Skeletal muscle tissue (tissue), 4 donors: ENCODE data around the gene EPOP. TPM values are rescaled to one million over a fixed set of nuclear protein-coding genes. Genes with fewer than 3 reads are reported as not detected.

ENCODE experiments used
- H3K27ac ChIP-seq: one replicate; pipeline ENCODE4 v1.7.0; 2013; ENCODE audit warnings: mild to moderate bottlenecking, low read depth, low read length, inconsistent platforms
- H3K27me3 ChIP-seq, 3 donors: one replicate each; pipeline ENCODE4 v1.7.0; 2013; ENCODE audit warnings: low read length in 3 of 3; ENCODE audit not compliant: control insufficient read depth in 3 of 3, insufficient read depth in 3 of 3
- H3K36me3 ChIP-seq, 3 donors: one replicate each; pipeline ENCODE4 v1.7.0; 2013; ENCODE audit warnings: low read length in 3 of 3; ENCODE audit not compliant: control insufficient read depth in 3 of 3, insufficient read depth in 3 of 3
- H3K4me1 ChIP-seq, 3 donors: one replicate each; pipeline ENCODE4 v1.7.0; 2013; ENCODE audit warnings: low read length in 3 of 3, mild to moderate bottlenecking in 3 of 3; ENCODE audit not compliant: control insufficient read depth in 3 of 3, insufficient read depth in 3 of 3
- H3K4me3 ChIP-seq, 3 donors: one replicate each; pipeline ENCODE4 v1.7.0; 2013; ENCODE audit warnings: low read length in 3 of 3
- H3K9ac ChIP-seq, 3 donors: one replicate each; pipeline ENCODE4 v1.7.0; 2013; ENCODE audit warnings: low read length in 3 of 3, mild to moderate bottlenecking in 3 of 3, moderate library complexity in 2 of 3, low read depth in 1 of 3
- H3K9me3 ChIP-seq, 3 donors: one replicate each; pipeline ENCODE4 v1.7.0; 2013; ENCODE audit warnings: low read length in 3 of 3; ENCODE audit not compliant: control insufficient read depth in 3 of 3
- total RNA-seq: library from RNA; depleted of rRNA; stranded (reverse); fragments of >200 nt; gene quantifications from one replicate; pipeline ENCODE4 v1.2.3, GENCODE V29; 2014
- donor health status: Osteomylitis.

The EPOP gene
- total RNA-seq, 1 donor from 2014 or later = 0.52 TPM

DNA sequence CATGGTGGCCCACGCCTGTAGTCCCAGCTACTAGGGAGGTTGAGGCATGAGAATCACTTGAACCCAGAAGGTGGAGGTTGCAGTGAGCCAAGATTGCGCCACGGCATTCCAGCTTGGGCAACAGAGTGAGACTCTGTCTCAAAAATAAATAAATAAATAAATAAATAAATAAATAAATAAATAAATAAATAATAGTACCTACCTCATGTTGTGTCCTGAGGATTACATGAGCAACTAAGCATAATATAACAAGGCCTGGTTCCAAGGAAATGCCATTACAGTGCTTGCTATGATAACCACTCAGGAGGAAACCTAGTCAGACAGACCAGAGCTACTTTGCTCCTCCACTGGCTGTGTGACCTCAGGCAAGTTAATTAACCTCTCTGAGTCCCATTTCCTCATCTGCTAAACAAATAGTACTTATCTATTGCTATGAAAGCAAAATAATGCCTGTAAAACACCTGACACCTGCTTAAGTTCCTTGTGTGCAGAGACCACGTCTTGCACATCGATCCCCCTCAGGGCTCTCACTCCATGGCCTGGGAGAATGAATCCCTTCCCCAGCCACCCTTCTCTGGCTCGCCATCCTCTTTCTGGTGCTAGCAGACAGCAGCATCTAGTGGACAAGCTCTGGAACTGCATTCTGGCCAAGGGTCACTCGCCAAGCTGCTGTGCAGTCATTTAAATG lies 7.5 kb downstream of the EPOP start:
- Histone ChIP-seq H3K9ac (no peak overlapping the region), H3K36me3 (no peaks in the 10 kb centered on the region), H3K27me3 (peaks cover 31 to 46% (median 38%) of the 10 kb centered on the region in 3 donors), H3K4me1 (no peaks in the 10 kb centered on the region), H3K9me3 (no peaks in the 10 kb centered on the region), H3K4me3 (no peak overlapping the region), H3K27ac (no peak overlapping the region)

- Histone ChIP-seq H3K9me3 (no peaks in the 10 kb centered on the region), H3K27ac (no peak overlapping the region), H3K27me3 (peaks cover 7 to 26% (median 21%) of the 10 kb centered on the region in 3 donors), H3K9ac (no peak overlapping the region), H3K4me3 (no peak overlapping the region), H3K36me3 (no peaks in the 10 kb centered on the region), H3K4me1 (peaks cover 0 to 3% (median 0%) of the 10 kb centered on the region in 3 donors)
Observed at GRCh38 chr17:38663964-38664644, 10.7 kb downstream of the EPOP start.

DNA sequence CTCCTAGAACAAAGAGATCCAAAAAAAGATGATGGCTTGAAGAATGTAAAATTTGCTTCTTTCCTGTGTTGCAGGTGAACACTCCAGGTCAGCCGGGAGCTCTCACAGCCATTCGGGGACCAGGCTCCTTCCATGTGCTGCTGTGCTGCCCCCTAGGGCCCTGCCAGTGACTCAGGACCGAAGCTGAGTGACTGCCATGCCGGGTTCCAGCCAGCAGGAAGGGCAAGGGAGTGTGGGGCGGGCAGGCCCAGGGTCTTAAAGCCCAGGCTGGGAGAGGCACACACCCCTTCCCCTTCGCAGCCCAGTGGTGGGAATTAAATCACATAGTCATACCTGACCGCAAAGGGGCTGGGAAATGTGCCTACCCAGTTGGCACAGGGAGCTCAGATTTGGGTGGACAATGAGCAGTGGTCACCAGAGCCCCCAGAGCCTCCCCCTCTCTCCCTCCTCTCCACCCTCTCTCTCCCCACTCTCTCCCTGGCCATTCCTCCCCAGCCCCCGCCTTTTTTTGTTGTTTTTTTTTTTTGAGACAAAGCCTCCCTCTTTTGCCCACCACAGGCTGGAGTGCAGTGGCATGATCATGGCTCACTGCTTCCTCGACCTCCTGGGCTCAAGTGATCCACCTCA lies 11.5 kb downstream of the EPOP start:
- Histone ChIP-seq H3K9me3 (no peaks in the 10 kb centered on the region), H3K4me3 (no peak overlapping the region), H3K27ac (no peak overlapping the region), H3K9ac (no peak overlapping the region), H3K36me3 (no peaks in the 10 kb centered on the region), H3K4me1 (peaks cover 0 to 3% (median 0%) of the 10 kb centered on the region in 3 donors), H3K27me3 (peaks cover 13 to 28% (median 23%) of the 10 kb centered on the region in 3 donors)

DNA sequence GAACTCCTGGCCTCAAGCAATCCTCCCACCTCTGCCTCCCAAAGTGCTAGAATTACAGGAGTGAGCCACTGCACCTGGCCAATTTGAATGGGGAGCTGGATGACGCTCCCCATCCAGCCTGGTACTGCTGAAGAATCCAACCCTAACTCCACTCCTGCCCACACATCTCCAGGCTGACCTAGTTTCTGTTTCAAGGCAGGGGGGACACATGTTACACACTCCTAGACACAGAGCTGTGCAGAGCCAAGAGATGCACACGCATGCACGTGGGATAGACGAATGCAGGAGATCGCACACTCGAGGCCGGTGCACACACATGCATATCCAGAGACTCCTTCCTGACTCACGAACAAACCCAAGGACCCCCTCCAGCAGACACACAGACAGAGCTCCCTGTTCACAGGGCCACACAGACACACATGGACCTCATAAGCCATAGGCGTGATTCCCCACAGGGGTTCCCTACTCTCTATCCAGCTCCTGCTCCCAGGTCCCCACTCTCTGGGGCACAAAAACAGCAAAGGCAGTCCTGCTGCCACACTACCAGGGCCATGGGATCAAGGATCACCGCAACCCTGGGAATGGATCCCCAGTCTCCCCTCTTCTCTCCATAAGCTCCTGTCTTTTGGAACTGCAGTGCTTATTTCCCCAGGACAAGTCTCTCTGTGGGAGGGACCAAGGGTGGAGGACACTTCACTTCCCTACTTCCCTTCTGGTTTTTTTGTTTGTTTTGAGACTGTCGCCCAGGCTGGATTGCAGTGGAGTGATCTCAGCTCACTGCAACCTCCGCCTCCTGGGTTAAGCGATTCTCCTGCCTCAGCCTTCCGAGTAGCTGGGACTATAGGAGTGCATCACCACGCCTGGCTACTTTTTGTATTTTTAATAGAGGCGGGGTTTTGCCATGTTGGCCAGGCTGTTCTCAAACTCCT lies 14.4 kb downstream of the EPOP start:
- no peak overlapping the region for H3K4me3 ChIP-seq
- H3K36me3 ChIP-seq = no peaks in the 10 kb centered on the region
- no peak overlapping the region for H3K9ac ChIP-seq
- H3K27ac ChIP-seq = no peak overlapping the region
- peaks cover 16 to 39% (median 36%) of the 10 kb centered on the region in 3 donors for H3K27me3 ChIP-seq
- H3K4me1 ChIP-seq = peaks cover 0 to 3% (median 0%) of the 10 kb centered on the region in 3 donors
- no peaks in the 10 kb centered on the region for H3K9me3 ChIP-seq

- H3K36me3 ChIP-seq = no peaks in the 10 kb centered on the region
- H3K27me3 ChIP-seq = peaks cover 24 to 42% (median 42%) of the 10 kb centered on the region in 3 donors
Observed at GRCh38 chr17:38659415-38659814, 15.3 kb downstream of the EPOP start.

GRCh38 chr17:38658741-38659345 lies 15.9 kb downstream of the EPOP start:
- Histone ChIP-seq H3K9ac (no peak overlapping the region), H3K27ac (no peak overlapping the region), H3K27me3 (peaks cover 29 to 44% (median 44%) of the 10 kb centered on the region in 3 donors), H3K9me3 (no peaks in the 10 kb centered on the region), H3K36me3 (no peaks in the 10 kb centered on the region), H3K4me1 (peaks cover 0 to 3% (median 0%) of the 10 kb centered on the region in 3 donors), H3K4me3 (no peak overlapping the region)

More at GRCh38 chr17:38659415-38659814, 15.3 kb downstream of the EPOP start:
- Histone ChIP-seq H3K4me3 (no peak overlapping the region), H3K27ac (no peak overlapping the region), H3K9me3 (no peaks in the 10 kb centered on the region), H3K4me1 (peaks cover 0 to 3% (median 0%) of the 10 kb centered on the region in 3 donors), H3K9ac (no peak overlapping the region)

DNA sequence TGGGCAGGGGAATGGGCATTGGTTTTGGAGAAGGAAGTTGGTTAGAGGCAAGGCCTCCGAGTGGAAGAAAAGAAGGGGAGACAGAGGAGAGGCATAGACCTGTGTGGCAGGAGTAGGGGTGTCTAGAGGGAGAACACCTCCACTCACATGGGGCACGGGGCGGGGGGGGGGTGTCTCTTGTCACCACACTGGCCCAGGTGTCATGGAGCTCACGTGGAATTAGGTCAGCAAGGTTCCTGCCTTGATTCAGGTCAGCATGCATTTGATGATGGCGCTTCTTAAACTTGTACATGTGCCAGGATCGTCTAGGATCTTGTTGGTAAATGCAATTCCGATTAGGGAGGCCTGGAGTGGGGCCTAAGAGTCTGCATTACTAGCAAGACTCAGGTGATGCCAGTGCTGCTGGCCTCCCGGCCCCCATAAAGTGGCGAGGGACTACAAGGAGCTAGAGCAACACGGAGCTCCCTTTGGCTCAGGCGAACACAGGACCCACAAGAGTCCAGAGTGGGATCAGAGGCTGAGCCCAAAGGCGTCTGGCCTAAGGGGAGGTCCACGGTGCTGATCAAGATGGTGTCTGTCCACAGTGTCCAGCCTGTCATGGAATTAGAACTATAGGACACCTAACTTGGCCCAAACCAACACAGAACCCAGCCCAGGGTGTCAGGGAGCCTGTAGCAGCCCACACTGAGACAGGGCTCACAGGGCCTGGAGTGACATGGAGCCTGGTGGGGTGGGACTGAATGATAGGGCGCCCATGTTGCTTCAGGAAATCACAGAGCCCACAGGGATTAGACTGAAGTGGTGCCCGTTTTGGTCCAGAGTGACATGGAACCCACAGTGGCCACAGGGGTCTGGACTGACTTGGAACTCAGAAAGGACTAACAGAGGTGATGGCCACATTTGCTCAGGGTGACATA lies 16.7 kb downstream of the EPOP start:
- Histone ChIP-seq H3K4me1 (peaks cover 0 to 3% (median 0%) of the 10 kb centered on the region in 3 donors), H3K27me3 (peaks cover 33 to 46% (median 44%) of the 10 kb centered on the region in 3 donors), H3K4me3 (no peak overlapping the region), H3K9me3 (no peaks in the 10 kb centered on the region), H3K27ac (no peak overlapping the region), H3K9ac (no peak overlapping the region), H3K36me3 (no peaks in the 10 kb centered on the region)

DNA sequence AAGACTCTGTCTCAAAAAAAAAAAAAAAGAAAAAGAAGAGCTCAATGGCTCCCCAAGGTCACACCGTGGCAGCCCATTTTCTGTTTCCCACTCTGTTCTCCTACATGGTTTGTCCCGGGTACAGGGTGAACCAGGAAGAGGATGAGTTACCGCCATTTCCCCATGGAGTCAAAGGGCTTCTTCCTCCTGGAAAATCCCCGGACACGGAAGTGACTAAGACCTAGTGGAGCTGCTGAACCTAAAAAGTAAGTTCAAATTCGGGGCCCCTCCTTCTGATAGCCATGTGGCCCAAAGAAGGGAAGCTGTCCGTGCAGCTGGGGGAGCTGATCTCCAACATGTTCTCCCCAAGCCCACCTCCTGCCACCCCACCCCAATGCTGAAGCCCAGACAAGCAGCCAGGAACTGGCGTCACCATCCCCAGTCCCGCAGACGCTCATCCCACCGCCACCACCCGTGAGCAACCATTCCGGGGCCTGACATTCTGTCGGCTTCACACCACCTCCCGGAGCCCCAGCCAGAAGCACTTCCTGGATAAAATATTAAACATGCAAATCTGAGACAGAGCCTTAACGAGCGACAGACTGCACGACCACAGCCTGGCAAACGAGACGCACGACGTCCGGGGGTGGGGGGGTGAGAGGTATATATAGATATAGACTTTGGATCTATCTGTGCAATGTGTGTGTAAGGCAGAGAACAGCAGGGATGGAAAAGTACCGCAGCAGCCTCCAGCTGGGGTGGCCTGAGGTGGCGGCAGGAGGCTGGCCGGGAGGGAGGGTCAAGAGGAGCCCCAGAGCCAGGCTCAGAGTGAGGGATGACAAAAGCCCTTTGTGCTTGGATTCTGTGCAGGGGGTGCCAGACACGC lies 17.6 kb downstream of the EPOP start:
- no peaks in the 10 kb centered on the region for H3K9me3 ChIP-seq
- H3K4me1 ChIP-seq = peaks cover 0 to 3% (median 0%) of the 10 kb centered on the region in 3 donors
- no peak overlapping the region for H3K27ac ChIP-seq
- no peaks in the 10 kb centered on the region for H3K36me3 ChIP-seq
- no peak overlapping the region for H3K4me3 ChIP-seq
- peaks cover 33 to 47% (median 38%) of the 10 kb centered on the region in 3 donors for H3K27me3 ChIP-seq
- H3K9ac ChIP-seq = no peak overlapping the region
